HG03196 (cell line): Measurements from ENCODE around the gene LIME1.
A peak's percentile ranks its signal among the peaks of the same experiment; 100 is the strongest.

Source experiments
- ATAC-seq: cut with Tn5 transposase; IDR thresholded peaks from one replicate; pipeline ENCODE4 v1.9.1; 2021; ENCODE audit not compliant: unreplicated experiment

Gene LIME1

GRCh38 chr20:63696628-63697356, 39.7 kb upstream of the LIME1 start, which contains the start of gene TNFRSF6B:
Gene TNFRSF6B (plus strand): TSS chr20:63696652. CDS start chr20:63696768, 116 bp downstream.
- no peak for ATAC-seq

GRCh38 chr20:63697357-63697867, 39.1 kb upstream of the LIME1 start:
- ATAC-seq: no peak

GRCh38 chr20:63697868-63698545, 38.5 kb upstream of the LIME1 start:
- ATAC-seq: no peak

GRCh38 chr20:63698739-63699465, 37.6 kb upstream of the LIME1 start:
- no peak for ATAC-seq

GRCh38 chr20:63699466-63700198, 36.8 kb upstream of the LIME1 start:
- ATAC-seq: no peak

- ATAC-seq: no peak
Measured at GRCh38 chr20:63700199-63701050, 36.0 kb upstream of the LIME1 start.

- ATAC-seq: no peak
Measured at GRCh38 chr20:63701051-63701328, 35.5 kb upstream of the LIME1 start.

GRCh38 chr20:63701329-63702035, 35.0 kb upstream of the LIME1 start:
- no peak for ATAC-seq

GRCh38 chr20:63702036-63702665, 34.3 kb upstream of the LIME1 start:
- ATAC-seq: no peak

GRCh38 chr20:63702751-63703470, 33.6 kb upstream of the LIME1 start:
- ATAC-seq: no peak

- no peak for ATAC-seq
Measured at GRCh38 chr20:63703471-63703975, 32.9 kb upstream of the LIME1 start.

- no peak for ATAC-seq
Measured at GRCh38 chr20:63703976-63704748, 32.3 kb upstream of the LIME1 start.

GRCh38 chr20:63704749-63705117, 31.7 kb upstream of the LIME1 start:
- no peak for ATAC-seq

GRCh38 chr20:63705232-63706026, 31.0 kb upstream of the LIME1 start:
- no peak for ATAC-seq

GRCh38 chr20:63706027-63706695, 30.3 kb upstream of the LIME1 start:
- no peak for ATAC-seq

- peak; percentile 20 for ATAC-seq
Measured at GRCh38 chr20:63706852-63707557, 29.5 kb upstream of the LIME1 start.
